Measurements from ENCODE around the gene PCP4. TPM values are rescaled to one million over a fixed set of nuclear protein-coding genes. Genes with fewer than 3 reads are reported as not detected.

PCP4 gene
- total RNA-seq, 4 donors from 2014 or later: 1.3 to 12.4 (median 1.7) TPM

GRCh38 chr21:39845571-39846130, 21.6 kb upstream of the PCP4 start:
- H3K27me3 ChIP-seq: no peaks in the 10 kb centered on the region
- no peaks in the 10 kb centered on the region for H3K36me3 ChIP-seq
- DNase-seq (ENCODE audit: low spot score in 2 of 2): no peak
- no peaks in the 10 kb centered on the region for H3K9me3 ChIP-seq
- no peaks in the 10 kb centered on the region for H3K4me1 ChIP-seq
- no peak for TF ChIP-seq EP300 (IDR thresholded peaks at IDR 0.05)
- TF ChIP-seq POLR2A (IDR thresholded peaks at IDR 0.05): no peak
- no peak for TF ChIP-seq POLR2AphosphoS5 (IDR thresholded peaks at IDR 0.05)
- TF ChIP-seq, protein P1, sequence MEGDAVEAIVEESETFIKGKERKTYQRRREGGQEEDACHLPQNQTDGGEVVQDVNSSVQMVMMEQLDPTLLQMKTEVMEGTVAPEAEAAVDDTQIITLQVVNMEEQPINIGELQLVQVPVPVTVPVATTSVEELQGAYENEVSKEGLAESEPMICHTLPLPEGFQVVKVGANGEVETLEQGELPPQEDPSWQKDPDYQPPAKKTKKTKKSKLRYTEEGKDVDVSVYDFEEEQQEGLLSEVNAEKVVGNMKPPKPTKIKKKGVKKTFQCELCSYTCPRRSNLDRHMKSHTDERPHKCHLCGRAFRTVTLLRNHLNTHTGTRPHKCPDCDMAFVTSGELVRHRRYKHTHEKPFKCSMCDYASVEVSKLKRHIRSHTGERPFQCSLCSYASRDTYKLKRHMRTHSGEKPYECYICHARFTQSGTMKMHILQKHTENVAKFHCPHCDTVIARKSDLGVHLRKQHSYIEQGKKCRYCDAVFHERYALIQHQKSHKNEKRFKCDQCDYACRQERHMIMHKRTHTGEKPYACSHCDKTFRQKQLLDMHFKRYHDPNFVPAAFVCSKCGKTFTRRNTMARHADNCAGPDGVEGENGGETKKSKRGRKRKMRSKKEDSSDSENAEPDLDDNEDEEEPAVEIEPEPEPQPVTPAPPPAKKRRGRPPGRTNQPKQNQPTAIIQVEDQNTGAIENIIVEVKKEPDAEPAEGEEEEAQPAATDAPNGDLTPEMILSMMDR (IDR thresholded peaks at IDR 0.05): no peak
- no peak overlapping the region for H3K4me3 ChIP-seq
- no peak overlapping the region for H3K27ac ChIP-seq
- WGBS: 45% methylated on average over 6 of the region's 6 CpGs

DNA sequence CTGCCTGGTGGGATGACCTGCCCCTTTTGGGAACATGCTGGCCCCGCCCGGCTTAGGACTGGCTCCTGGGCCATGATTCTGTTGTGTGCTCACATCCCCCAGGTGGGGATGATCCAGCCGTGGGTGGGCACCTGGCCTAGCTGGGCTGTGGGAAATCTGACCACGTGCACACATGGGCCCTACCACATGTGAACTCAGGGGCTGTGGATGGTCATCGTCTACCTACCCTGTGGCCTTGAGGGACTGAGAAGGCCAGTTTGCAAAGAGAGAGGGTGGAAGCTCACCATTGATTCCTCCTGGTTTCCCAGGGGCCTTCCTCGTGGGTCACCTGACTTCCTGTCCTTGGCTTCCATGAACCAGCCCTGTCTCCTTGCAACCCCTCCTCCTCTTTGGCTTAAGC, 19.4 kb upstream of the PCP4 start:
- DNase-seq (ENCODE audit: low spot score in 2 of 2): no peak
- H3K4me3 ChIP-seq: no peak overlapping the region
- no peaks in the 10 kb centered on the region for H3K4me1 ChIP-seq
- TF ChIP-seq POLR2A (IDR thresholded peaks at IDR 0.05) (no peak), POLR2AphosphoS5 (IDR thresholded peaks at IDR 0.05) (no peak), EP300 (IDR thresholded peaks at IDR 0.05) (no peak)
- TF ChIP-seq, protein P1 (IDR thresholded peaks at IDR 0.05): no peak
- no peaks in the 10 kb centered on the region for H3K9me3 ChIP-seq
- no peaks in the 10 kb centered on the region for H3K36me3 ChIP-seq
- whole genome bisulfite sequencing: 65% methylated on average over 3 of the region's 6 CpGs
- H3K27me3 ChIP-seq: no peaks in the 10 kb centered on the region
- no peak overlapping the region for H3K27ac ChIP-seq

- no peak overlapping the region for H3K27ac ChIP-seq
- 60% methylated on average over 10 of the region's 10 CpGs for WGBS
- no peaks in the 10 kb centered on the region for H3K27me3 ChIP-seq
- DNase-seq (ENCODE audit: low spot score in 2 of 2): no peak
- H3K9me3 ChIP-seq: no peaks in the 10 kb centered on the region
- no peak for TF ChIP-seq POLR2A (IDR thresholded peaks at IDR 0.05)
- TF ChIP-seq, protein P1 (IDR thresholded peaks at IDR 0.05): no peak
- no peak for TF ChIP-seq POLR2AphosphoS5 (IDR thresholded peaks at IDR 0.05)
- TF ChIP-seq EP300 (IDR thresholded peaks at IDR 0.05): no peak
- H3K36me3 ChIP-seq: no peaks in the 10 kb centered on the region
- no peak overlapping the region for H3K4me3 ChIP-seq
- no peaks in the 10 kb centered on the region for H3K4me1 ChIP-seq
Measured at GRCh38 chr21:39849014-39849655, 18.1 kb upstream of the PCP4 start.

DNA sequence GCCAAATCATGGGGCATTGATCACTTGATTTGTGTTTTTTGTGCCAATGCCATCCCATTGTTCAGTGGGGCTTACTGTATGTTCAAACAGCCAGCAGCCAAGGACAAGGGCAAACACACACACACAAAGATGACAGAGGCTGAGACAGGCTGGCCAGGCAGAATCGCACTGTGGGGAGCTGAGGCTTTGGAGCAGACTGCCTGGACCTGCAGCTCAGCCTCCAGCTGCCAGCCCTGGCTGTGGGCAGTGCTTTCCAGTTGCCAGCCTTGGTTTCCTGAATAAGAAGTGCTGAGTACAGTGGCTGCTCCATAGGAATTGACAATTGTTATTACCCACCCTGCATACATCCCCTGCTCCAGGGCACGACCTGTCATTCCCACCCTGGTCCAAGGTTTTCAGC, 16.9 kb upstream of the PCP4 start:
- TF ChIP-seq POLR2A (IDR thresholded peaks at IDR 0.05): no peak
- TF ChIP-seq POLR2AphosphoS5 (IDR thresholded peaks at IDR 0.05): no peak
- no peak for TF ChIP-seq EP300 (IDR thresholded peaks at IDR 0.05)
- TF ChIP-seq, protein P1 (IDR thresholded peaks at IDR 0.05): no peak
- Histone ChIP-seq H3K9me3 (no peaks in the 10 kb centered on the region), H3K27ac (no peak overlapping the region), H3K4me3 (no peak overlapping the region), H3K36me3 (no peaks in the 10 kb centered on the region), H3K27me3 (no peaks in the 10 kb centered on the region), H3K4me1 (no peaks in the 10 kb centered on the region)
- DNase-seq (ENCODE audit: low spot score in 2 of 2): no peak
- 75% methylated on average over 2 of the region's 2 CpGs for WGBS

GRCh38 chr21:39851002-39851618, 16.1 kb upstream of the PCP4 start:
- no peaks in the 10 kb centered on the region for H3K9me3 ChIP-seq
- no peak for DNase-seq (ENCODE audit: low spot score in 2 of 2)
- no peaks in the 10 kb centered on the region for H3K4me1 ChIP-seq
- no peak overlapping the region for H3K4me3 ChIP-seq
- TF ChIP-seq, protein P1 (IDR thresholded peaks at IDR 0.05): no peak
- TF ChIP-seq POLR2A (IDR thresholded peaks at IDR 0.05): no peak
- no peak for TF ChIP-seq POLR2AphosphoS5 (IDR thresholded peaks at IDR 0.05)
- TF ChIP-seq EP300 (IDR thresholded peaks at IDR 0.05): no peak
- no peaks in the 10 kb centered on the region for H3K27me3 ChIP-seq
- H3K27ac ChIP-seq: no peak overlapping the region
- no peaks in the 10 kb centered on the region for H3K36me3 ChIP-seq
- WGBS: 84% methylated on average over 7 of the region's 7 CpGs
